ENCODE results near the gene IQGAP1.
"Not testable (repeated sequence)": the region's sequence is repeated elsewhere in the genome, so short reads cannot be mapped to it uniquely, and the experiment has no call there.

Gene IQGAP1, protein sequence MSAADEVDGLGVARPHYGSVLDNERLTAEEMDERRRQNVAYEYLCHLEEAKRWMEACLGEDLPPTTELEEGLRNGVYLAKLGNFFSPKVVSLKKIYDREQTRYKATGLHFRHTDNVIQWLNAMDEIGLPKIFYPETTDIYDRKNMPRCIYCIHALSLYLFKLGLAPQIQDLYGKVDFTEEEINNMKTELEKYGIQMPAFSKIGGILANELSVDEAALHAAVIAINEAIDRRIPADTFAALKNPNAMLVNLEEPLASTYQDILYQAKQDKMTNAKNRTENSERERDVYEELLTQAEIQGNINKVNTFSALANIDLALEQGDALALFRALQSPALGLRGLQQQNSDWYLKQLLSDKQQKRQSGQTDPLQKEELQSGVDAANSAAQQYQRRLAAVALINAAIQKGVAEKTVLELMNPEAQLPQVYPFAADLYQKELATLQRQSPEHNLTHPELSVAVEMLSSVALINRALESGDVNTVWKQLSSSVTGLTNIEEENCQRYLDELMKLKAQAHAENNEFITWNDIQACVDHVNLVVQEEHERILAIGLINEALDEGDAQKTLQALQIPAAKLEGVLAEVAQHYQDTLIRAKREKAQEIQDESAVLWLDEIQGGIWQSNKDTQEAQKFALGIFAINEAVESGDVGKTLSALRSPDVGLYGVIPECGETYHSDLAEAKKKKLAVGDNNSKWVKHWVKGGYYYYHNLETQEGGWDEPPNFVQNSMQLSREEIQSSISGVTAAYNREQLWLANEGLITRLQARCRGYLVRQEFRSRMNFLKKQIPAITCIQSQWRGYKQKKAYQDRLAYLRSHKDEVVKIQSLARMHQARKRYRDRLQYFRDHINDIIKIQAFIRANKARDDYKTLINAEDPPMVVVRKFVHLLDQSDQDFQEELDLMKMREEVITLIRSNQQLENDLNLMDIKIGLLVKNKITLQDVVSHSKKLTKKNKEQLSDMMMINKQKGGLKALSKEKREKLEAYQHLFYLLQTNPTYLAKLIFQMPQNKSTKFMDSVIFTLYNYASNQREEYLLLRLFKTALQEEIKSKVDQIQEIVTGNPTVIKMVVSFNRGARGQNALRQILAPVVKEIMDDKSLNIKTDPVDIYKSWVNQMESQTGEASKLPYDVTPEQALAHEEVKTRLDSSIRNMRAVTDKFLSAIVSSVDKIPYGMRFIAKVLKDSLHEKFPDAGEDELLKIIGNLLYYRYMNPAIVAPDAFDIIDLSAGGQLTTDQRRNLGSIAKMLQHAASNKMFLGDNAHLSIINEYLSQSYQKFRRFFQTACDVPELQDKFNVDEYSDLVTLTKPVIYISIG (N-terminal part only)

DNA sequence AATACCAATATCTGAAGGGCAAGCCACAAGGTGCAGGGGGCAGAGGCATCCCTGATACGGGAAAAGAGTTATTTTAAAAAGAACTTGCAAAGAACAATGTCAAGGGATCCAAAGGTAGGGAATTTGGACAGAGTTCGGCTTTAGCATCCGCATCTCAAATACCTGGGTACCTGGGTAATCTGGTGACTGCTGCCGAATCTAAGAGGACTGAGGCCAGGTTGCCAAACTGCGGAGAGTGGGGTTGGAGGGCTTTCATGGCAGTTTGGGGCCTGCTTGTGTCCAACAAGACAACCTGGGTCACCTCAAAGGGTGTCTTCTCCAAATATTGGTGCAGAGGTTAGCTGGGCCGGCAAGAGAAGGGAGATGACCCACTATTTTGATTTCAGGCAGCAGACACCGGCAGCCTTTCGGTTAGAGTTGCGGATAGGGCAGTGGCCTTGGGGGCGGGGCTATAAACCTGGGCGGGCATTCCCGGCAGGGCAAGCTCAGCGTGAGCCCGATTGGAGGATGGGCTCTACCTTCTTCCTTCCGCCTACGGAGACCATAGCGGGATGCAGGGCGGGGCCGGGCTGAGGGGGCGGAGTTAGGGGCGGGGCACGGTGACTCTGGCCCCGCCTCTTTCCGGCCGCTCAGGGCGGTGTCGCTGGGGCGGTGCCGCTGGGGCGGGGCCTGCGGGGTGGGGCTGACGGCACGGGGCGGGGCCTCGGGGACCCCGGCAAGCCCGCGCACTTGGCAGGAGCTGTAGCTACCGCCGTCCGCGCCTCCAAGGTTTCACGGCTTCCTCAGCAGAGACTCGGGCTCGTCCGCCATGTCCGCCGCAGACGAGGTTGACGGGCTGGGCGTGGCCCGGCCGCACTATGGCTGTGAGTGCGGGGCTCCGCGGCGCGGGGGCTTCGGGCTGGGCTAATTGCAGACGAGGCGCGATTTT is at the start of gene IQGAP1:
Gene IQGAP1 (plus strand): TSS at position 709 of the 928 bp plus-strand sequence. CDS start 100 bp downstream, at position 809.
- DNase-seq = peak; percentile 94

DNA sequence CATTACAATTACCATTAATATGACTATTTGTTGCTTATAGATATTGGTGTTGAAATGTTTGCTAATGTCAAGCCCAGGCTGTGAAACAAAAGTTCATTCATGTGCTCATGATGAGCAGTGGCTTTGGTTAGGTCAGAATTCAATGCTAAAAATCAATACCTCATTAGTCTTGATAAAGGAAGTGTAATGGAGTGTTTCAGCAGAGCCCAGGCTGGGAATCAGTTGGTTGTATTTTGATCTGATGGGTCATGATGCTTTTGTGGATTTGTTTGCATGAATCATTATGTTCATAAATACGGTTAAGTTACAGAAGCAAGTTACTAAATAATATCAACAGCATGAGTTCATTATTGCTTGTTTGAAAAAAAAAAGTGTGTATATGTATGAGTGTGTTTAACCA is 49.5 kb upstream of the IQGAP1 start:
- peak; percentile 73 for DNase-seq

DNA sequence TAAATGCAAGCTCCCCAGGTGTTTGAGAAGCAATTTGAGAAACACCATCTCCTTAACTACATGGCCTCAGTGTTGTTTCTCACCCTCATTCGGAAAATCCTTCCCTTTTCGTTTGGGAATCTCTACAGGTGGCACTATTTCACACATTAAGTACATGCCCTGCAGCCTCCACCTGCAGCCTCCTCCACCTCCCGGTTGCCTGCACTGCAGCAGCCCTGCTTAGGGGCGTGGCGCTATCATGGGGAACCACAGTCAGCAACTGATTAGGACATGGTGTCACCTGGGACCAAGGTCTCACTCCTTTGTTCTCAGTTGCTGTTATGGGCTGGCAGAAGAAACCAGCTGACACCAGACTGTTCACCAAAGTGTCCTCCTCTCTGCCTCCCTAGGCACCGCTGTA is 47.7 kb upstream of the IQGAP1 start:
- DNase-seq = peak; percentile 41

DNA sequence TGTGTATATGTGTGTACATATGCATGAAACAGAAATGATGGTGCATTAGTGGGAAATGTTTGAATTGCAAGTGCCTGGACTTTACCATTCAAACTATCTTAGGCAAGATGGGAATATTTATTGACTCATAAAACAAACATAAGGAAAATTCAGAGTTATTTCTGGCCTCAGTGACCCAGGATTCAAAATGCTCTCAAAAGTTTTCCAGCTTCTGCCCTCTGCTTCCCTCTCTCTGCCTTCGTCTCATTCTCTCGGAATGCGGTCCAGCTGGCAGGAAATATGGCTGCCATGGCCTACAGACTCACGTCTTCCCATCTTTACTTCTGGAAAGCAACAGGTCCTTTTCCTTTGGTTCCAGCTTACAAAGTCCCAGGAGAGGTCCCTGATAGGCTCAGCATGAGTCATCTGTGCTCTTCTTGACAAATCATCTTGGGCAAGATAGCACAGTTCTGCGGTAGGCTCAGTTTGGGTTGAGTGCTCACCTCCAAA is 44.7 kb upstream of the IQGAP1 start:
- no peak for DNase-seq

DNA sequence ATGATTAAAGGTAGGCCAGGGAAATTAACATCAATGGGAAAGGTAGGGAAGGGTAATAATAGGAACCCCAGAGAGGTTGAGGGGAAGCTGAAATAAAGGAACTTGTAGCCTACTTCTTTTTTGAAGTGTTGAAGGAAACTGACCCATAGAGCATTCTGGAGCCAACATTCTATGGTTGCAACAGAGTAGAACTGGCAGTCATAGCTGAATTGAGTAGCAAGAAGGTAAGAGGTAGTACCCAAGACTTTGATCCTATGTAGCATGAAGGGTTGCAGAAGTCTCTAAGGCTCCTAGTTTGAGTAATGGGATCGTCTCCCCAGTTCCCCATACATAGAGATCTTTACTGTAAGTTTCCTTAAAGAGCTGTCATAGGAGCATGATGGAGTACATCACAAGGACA is 43.4 kb upstream of the IQGAP1 start:
- no peak for DNase-seq

DNA sequence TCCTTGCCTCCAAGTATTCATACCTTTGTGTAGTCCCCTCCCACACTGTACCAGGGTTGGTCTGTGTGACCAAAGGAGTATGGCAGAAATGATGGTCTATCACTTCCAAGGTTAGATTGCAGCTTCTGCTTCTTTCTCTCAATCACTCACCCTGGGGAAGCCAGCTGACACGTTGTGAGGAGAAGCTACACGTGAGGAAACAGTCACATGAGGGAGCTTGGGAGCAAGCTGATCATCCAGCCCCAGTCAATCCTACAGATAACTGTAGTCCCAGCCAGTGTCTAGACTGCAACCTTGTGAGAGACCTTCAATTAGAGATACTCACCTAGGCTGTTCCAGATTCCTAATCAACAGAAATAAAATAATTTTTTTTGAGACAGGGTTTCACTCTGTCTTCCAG is 42.2 kb upstream of the IQGAP1 start:
- no peak for DNase-seq

DNA sequence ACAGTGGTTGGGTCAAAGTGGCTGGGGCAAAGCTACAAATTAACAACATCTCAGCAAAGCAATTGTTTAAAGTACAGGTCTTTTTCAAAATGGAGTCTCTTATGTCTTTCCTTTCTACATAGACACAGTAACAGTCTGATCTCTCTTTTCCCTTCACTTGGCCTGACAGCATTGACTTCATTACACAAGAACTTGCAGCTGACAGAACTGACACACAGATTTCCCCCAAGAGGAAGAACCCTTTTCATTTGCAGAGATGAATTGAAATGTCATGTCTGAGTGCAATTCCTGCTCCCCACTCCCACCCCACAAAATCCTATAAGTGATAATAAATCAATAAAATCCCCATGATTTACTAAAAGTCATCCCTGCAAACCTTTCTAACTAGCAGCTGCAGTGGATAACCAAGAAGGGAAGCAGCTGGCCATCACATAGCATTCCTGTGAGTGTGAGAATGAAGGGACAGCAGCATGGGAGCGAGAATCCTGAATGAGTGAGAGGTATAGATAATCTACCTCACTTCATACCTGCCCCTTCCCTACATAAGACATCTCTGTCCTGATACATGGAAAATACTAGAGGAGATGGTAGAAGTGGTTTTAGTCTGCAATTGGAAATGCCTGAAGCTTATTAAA is 40.5 kb upstream of the IQGAP1 start:
- DNase-seq = not testable (repeated sequence)

DNA sequence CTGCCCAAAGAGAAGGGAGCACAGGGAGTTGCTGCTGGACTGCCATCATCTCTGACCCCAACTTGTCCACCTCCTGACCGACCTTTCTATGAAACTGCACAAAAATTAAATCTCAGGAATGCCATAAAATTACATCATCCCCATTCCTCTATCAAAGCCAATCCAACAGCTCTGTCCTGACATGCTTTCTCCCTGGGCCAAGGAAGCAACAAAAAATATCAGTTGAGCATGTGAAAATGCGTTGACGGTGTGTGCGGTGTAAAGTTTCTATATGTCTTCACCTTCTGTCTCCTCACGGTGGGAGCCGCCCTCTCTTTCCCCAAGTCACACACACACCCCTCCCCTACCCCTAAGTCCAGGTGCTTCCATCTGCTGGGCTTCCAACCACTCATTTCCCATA is 39.6 kb upstream of the IQGAP1 start:
- DNase-seq = no peak

DNA sequence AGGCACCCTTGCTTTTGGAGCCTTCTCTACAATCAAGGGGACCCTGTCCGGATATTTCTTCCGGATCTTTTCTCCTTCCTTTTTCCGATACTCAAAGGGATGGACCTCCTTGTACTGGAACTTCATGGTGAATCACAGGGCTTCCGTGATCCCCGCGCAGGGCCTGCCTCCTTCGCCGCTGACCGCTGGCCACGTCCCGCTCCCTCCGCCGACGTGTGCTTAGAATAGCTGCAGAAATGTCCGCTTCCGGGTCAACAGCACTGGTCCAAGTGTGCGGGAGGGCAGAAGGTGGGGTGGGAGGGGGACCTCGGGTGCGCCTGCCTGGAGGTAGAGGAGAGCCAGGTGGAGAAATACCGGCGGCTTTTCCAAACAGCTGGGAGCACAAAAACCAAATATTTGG is 39.0 kb upstream of the IQGAP1 start:
- no peak for DNase-seq

DNA sequence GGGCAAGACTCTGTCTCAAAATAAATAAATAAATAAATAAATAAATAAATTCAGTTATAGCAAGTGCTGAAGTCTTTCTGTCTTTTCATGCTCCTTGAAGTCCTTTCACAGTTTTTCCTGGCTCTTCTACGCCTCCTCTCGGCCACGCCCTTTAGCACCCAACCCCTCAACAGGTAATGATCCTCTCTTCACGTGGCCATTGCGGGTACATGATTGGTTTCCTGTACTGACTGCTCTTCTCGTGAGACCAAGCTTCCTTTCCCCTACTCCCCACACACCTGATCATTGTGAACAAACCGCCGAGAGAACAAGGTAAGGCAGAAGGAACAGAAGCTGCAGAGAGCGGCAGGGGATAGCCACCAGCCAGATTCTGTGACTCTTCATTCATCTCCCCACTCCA is 38.2 kb upstream of the IQGAP1 start:
- DNase-seq = no peak

DNA sequence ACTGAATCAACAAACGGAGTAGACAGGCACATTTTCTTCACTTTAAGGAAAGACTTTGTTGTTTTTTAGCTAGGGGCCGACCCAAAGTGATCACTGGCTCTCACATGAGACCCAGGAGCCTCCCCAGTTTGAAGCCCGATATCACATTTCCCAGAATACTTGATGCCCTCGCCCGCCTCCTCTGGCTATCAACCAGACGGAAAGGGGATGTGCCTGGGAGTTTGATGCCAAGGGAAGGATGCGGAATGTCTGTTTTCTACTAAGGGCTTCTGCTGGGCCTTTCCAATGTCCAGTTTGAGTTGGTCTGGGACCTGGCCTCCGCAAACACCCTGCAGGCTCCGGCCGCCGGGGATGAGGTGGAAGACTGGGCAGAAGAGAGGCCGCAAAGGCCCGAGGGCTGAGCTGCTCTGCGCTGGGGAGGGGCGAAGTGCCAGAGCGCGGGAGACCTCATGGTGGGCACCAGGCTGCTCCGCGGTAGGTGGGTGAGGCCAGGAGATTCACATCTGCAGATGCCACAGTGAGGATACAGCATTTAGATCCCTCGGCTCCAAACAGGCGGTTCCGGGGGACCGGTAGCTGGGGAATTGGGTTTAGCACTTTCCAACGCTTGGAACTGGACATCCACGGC is 36.4 kb upstream of the IQGAP1 start:
- DNase-seq = peak; percentile 57

DNA sequence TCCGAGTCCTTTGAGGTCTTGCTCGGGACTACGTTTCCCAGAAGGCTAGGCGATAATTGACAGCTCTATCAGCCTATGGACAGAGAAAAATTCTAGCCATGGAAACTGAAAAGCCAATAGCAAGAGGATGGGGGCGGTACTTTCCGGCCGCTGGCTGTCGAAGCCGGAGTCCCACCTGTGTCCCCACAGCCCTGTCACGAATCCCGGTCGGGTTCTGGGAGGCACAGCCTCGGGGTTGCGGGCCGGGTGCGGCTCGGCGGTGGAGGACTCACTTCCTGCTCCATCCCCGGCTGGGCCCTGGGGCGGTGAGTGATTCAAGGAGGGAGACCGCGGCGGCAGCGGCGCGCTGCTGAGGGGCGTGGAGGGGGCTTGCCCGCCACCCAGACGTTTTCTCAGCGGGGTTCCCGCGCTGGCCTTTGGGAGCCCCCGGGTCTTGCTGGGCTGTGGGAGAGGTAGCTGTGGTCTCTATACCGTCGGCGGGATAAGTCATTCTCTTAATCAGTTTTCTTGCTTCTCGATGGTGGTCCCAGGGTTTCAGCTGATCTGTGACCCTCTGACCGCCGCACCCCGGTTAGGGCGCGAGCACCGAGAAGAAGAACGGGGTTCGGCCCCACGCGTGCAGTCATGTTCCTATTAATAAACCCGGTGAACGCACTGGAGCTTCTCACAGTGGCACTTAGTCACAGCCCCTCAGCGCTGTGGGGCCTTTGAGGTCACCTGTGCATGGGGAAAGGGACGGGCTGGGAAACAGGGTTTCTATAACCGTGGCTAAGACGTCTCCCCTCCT is 35.7 kb upstream of the IQGAP1 start, which contains the start of gene ZNF774:
Gene ZNF774 (plus strand): TSS at position 178 of the 787 bp plus-strand sequence. CDS start 2,377 bp downstream, outside the sequence.
- DNase-seq = peak; percentile 93

DNA sequence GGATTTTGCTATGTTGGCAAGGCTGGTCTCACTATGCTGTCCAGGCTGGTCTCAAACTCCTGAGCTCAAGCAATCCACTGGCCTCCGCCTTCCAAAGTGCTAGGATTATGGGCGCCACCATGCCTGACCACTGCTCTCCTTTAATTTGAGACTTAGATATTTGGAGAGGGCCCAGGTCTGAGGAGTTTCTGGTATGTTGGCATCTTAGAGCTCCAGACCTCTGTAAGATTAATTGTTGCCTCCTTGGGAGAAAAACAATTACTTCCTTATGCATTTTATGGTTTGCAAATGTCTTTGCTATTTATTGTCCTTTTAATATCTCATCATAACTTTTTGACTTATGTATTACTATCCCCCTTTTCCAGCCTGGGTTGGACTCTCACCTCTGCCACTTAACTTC is 33.1 kb upstream of the IQGAP1 start:
- no peak for DNase-seq

DNA sequence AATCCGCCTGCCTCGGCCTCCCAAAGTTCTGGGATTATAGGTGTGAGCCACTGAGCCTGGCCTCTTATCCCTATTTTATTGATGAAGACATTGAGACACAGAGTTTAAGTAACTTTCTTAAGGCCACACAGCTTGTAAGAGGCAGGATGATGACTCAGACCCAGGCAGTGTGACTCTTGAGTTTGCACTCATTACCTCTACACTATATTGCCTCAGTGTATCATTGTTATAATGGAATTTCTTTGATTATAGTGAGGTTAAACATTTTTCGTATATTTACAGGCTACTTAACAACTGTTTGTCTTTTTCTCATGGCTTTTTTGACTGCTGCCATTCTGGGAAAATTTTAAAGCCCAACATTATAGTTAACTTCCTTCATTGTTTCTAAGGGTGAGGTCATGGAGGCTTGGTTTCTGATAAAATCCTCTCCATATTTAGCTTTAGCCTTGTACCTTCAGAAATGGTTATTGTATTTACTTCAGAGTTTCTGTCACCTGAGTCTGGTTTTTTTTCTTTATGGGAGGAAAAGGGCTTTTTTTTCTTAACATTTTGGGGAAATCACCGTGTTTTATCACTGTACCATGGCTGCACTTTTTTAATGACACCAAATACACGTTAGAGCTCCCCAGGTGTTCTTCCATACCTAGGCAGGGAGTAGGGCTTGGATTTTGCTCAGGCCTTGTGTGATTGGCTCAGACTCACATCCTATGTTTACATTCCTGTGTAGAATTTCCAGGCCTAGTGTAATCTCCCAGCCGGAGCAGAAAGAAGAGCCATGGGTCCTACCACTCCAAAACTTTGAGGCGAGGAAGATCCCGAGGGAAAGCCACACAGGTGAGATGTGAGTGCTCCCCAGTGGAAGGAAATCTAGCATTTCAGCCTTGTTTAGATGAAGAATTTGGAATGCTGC is 29.7 kb upstream of the IQGAP1 start:
- peak; percentile 4 for DNase-seq

DNA sequence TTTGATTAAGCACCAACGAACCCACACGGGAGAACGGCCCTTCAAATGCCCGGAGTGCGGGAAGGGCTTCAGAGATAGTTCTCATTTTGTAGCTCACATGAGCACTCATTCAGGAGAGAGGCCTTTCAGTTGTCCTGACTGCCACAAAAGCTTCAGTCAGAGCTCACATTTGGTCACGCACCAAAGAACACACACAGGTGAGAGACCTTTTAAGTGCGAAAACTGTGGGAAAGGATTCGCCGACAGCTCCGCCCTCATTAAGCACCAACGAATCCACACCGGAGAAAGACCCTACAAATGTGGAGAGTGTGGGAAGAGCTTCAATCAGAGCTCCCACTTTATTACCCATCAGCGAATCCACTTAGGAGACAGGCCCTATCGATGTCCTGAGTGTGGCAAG is 27.3 kb upstream of the IQGAP1 start:
- DNase-seq = no peak

DNA sequence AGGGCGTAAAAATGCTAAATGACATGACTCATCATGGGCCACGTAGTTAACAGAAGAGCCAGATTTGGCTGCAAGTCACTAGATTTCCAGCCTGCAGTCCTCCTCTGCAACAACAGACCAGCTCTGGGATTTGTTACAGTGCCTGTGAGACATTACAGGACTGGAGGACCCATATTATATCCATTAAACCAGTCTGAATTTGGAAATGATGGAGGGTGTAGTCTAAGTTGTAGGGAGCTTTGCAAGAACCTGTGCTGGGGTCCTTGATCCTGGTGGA is 25.2 kb upstream of the IQGAP1 start:
- DNase-seq = no peak

DNA sequence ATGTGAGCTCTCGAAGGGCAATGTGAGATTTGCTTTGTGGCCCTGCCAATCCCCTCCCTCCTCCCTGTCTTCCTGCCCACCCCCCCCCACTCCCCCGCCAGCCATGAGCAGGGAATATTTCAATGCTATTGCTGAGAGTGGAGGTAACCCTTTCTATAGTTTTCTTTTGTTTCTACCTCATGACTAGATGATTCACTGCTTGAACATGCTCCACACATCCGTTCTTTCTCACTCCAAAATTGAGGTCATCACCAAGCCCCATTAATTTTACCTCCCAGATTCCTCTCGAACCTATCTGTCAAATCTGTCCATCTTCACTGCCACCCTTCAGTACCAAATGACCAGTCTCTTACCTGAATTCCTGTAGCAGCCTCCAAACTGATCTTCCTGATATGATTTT is 23.8 kb upstream of the IQGAP1 start:
- no peak for DNase-seq

DNA sequence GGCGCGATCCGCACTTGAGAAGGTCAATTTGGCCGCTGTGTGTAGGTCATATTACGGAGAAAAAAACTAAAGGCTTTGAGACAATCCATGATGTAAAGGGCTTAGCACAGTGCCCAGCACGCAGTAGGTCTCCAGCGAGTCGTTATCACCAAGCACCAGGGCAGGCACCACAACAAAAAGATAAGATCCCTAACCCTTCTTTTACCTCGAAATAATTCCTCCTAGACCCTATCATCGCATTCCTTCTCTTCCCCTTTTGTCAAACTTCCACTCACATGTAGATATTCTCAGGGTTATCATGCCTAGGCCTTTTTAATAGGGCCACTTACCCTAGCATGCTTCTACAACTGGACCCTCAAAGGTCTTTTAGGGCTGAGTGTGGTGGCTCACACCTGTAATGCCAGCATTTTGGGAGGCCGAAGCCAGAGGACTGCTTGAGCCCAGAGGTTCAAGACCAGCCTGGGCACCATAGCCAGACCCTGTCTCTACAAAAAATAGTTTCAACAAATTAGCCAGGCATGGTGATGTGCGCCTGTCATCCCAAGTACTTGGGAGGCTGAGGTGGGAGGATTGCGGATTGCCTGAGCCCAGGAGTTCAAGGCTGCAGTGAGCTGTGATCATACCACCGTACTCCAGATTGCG is 22.5 kb upstream of the IQGAP1 start:
- DNase-seq = no peak

Data from NCI-H146 (cell line).